ENCODE results near the gene EPHB2. TPM values are rescaled to one million over a fixed set of nuclear protein-coding genes. Genes with fewer than 3 reads are reported as not detected.

EPHB2 gene
- total and polyA plus RNA-seq, 2 of the 4 experiments (the other 2 are of a cell fraction) = 52.3 to 58.8 TPM

DNA sequence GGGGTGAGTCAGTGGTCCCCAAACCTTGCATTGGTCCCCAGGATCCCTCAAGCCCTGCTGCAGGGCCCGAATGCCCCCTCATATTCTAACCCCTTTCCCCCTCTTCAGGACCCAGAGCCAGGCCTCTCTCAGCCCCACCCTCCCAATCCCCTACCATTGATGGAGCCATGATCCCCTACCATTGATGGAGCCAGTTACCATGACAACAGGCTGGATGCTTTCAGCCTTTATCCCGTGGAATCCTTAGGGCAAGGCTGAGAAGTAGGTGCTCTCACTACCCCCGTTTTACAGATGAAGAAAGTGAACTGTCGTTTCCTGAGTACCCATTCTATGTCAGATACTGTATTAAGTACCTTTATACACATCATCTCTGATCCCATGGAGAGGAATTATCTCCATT, 70.8 kb downstream of the EPHB2 start:
- Histone ChIP-seq H3K79me1 (ENCODE audit: low read depth in 1 of 2, low read length in 2 of 2) (peaks cover 35 to 60% of the 10 kb centered on the region in 2 experiments), H3K4ac (ENCODE audit: low read depth, low read length) (no peak overlapping the region), H2BK5ac (ENCODE audit: low read depth, low read length, poor library complexity, severe bottlenecking) (no peak overlapping the region), H4K91ac (ENCODE audit: insufficient read depth, low read depth, low read length) (no peak overlapping the region), H4K20me1 (ENCODE audit: insufficient read depth, low read length) (peaks cover 50% of the 10 kb centered on the region), H4K5ac (ENCODE audit: low read depth, low read length) (no peak overlapping the region), H3K4me1 (ENCODE audit: control insufficient read depth, insufficient read depth, low read length) (peaks cover 10% of the 10 kb centered on the region), H2AK5ac (ENCODE audit: low read depth, low read length) (no peak overlapping the region), H2AFZ (replicated peaks; ENCODE audit: low read length, poor library complexity) (no peak overlapping the region), H2BK120ac (ENCODE audit: low read depth, low read length) (no peak overlapping the region), H3K36me3 (ENCODE audit: control insufficient read depth, insufficient read depth, low read length) (peaks cover 16% of the 10 kb centered on the region), H2BK20ac (ENCODE audit: low read depth, low read length) (no peak overlapping the region), H3K27ac (ENCODE audit: insufficient read depth, low read length) (no peak overlapping the region), H2AK9ac (replicated peaks; ENCODE audit: low read depth, low read length, poor library complexity) (no peak overlapping the region), H4K8ac (ENCODE audit: low read depth in 2 of 2, low read length in 2 of 2) (no peak overlapping the region), H3K4me2 (ENCODE audit: low read depth, low read length) (no peak overlapping the region), H3K9me3 (ENCODE audit: control insufficient read depth, insufficient read depth, low read length) (no peaks in the 10 kb centered on the region), H3K14ac (replicated peaks; ENCODE audit: low read depth, low read length) (no peak overlapping the region), H3K27me3 (ENCODE audit: control insufficient read depth, insufficient read depth, low read length) (no peaks in the 10 kb centered on the region), H3K9me1 (ENCODE audit: insufficient read depth, low read length) (peaks cover 9% of the 10 kb centered on the region; the same call in 1 of the 2 replicates), H2BK15ac (ENCODE audit: low read depth, low read length) (no peak overlapping the region), H3K9ac (ENCODE audit: low read depth, low read length) (no peak overlapping the region), H3K4me3 (ENCODE audit: insufficient read depth, low read depth, low read length) (no peak overlapping the region), H3K23ac (ENCODE audit: low read depth, low read length) (no peak overlapping the region), H3K18ac (ENCODE audit: low read depth, low read length) (no peak overlapping the region), H3K56ac (ENCODE audit: extremely low read depth, insufficient read depth, low read length) (no peak overlapping the region)
- ChIA-PET POLR2A (ENCODE audit: unreplicated experiment) (no interaction called here), CTCF (no interaction called here)
- ATAC-seq (ENCODE audit: low read depth) (no peak), DNase-seq (no peak)
- intact Hi-C loops (cut with micrococcal nuclease) (no loop called here), dilution Hi-C loops (cut with HindIII; ENCODE audit: low sequenced_read_pairs, unreplicated experiment) (no loop called here), in situ Hi-C loops (cut with MboI; ENCODE audit: low sequenced_read_pairs) (no loop called here)
- no TSS peak for BruUV-seq (replicated peaks)
- TF ChIP-seq NFE2L2 (IDR thresholded peaks at IDR 0.05; ENCODE audit: low read depth, low read length) (no peak), RFX5 (IDR thresholded peaks at IDR 0.05; ENCODE audit: low read depth, low read length) (no peak), MXI1 (IDR thresholded peaks at IDR 0.05; ENCODE audit: borderline replicate concordance, low read depth, low read length) (no peak), RAD21 (IDR thresholded peaks at IDR 0.05; ENCODE audit: low read length) (no peak), POLR2A (IDR thresholded peaks at IDR 0.05; ENCODE audit: low read depth, low read length) (no peak), MAZ (IDR thresholded peaks at IDR 0.05; ENCODE audit: borderline replicate concordance, low read depth, low read length) (no peak), RCOR1 (IDR thresholded peaks at IDR 0.05; ENCODE audit: insufficient replicate concordance, low read length) (no peak), FOS (IDR thresholded peaks at IDR 0.05; ENCODE audit: low read depth, low read length) (no peak), BHLHE40 (IDR thresholded peaks at IDR 0.05; ENCODE audit: low read depth, low read length) (no peak), MAFK (IDR thresholded peaks at IDR 0.05; ENCODE audit: low read depth, low read length) (no peak), CHD1 (IDR thresholded peaks at IDR 0.05; ENCODE audit: low read depth, low read length) (no peak), SMC3 (IDR thresholded peaks at IDR 0.05; ENCODE audit: low read depth, low read length) (no peak), CEBPB (IDR thresholded peaks at IDR 0.05; ENCODE audit: low read depth, low read length) (no peak)
- TF ChIP-seq, protein P1, sequence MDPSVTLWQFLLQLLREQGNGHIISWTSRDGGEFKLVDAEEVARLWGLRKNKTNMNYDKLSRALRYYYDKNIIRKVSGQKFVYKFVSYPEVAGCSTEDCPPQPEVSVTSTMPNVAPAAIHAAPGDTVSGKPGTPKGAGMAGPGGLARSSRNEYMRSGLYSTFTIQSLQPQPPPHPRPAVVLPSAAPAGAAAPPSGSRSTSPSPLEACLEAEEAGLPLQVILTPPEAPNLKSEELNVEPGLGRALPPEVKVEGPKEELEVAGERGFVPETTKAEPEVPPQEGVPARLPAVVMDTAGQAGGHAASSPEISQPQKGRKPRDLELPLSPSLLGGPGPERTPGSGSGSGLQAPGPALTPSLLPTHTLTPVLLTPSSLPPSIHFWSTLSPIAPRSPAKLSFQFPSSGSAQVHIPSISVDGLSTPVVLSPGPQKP (IDR thresholded peaks at IDR 0.05; ENCODE audit: borderline replicate concordance, low read depth, low read length) = no peak
- TF ChIP-seq, protein P2, sequence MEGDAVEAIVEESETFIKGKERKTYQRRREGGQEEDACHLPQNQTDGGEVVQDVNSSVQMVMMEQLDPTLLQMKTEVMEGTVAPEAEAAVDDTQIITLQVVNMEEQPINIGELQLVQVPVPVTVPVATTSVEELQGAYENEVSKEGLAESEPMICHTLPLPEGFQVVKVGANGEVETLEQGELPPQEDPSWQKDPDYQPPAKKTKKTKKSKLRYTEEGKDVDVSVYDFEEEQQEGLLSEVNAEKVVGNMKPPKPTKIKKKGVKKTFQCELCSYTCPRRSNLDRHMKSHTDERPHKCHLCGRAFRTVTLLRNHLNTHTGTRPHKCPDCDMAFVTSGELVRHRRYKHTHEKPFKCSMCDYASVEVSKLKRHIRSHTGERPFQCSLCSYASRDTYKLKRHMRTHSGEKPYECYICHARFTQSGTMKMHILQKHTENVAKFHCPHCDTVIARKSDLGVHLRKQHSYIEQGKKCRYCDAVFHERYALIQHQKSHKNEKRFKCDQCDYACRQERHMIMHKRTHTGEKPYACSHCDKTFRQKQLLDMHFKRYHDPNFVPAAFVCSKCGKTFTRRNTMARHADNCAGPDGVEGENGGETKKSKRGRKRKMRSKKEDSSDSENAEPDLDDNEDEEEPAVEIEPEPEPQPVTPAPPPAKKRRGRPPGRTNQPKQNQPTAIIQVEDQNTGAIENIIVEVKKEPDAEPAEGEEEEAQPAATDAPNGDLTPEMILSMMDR (conservative IDR thresholded peaks at IDR 0.05; ENCODE audit: low read depth, low read length) = no peak
- TF ChIP-seq, protein P3, sequence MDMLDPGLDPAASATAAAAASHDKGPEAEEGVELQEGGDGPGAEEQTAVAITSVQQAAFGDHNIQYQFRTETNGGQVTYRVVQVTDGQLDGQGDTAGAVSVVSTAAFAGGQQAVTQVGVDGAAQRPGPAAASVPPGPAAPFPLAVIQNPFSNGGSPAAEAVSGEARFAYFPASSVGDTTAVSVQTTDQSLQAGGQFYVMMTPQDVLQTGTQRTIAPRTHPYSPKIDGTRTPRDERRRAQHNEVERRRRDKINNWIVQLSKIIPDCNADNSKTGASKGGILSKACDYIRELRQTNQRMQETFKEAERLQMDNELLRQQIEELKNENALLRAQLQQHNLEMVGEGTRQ (IDR thresholded peaks at IDR 0.05; ENCODE audit: low read depth, low read length) = no peak
- WGBS, 2 experiments (ENCODE audit: extremely low coverage in 2 of 2, insufficient read length in 1 of 2) = no CpG with 5 or more reads among the region's 4 CpGs

All from IMR-90 (cell line).